GM21737 (cell line): ENCODE data around the gene CFAP70.
"Not testable (repeated sequence)": the region's sequence is repeated elsewhere in the genome, so short reads cannot be mapped to it uniquely, and the experiment has no call there.

Experiments
- ATAC-seq: cut with Tn5 transposase; IDR thresholded peaks from one replicate; pipeline ENCODE4 v1.9.1; 2021; ENCODE audit warnings: mild to moderate bottlenecking, moderate library complexity; ENCODE audit not compliant: unreplicated experiment

The CFAP70 gene

DNA sequence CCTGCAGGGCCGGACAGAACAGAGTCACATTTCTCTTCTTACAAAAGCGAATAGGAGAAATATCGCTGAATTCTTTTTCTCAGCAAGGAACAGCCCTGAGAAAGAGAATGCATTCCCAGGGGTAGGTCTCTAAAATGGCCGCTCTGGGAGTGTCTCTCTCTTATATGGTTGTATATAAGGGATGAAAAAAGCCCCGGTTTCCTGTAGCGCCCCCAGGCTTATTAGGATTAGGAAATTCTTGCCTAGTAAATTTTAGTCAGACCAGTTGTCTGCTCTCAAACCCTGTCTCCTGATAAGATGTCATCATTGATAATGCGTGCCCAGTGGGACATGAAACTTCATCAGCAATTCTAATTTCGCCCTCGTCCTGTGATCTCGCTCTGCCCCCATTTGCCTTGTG lies 100.1 kb downstream of the CFAP70 start:
- ATAC-seq: not testable (repeated sequence)

DNA sequence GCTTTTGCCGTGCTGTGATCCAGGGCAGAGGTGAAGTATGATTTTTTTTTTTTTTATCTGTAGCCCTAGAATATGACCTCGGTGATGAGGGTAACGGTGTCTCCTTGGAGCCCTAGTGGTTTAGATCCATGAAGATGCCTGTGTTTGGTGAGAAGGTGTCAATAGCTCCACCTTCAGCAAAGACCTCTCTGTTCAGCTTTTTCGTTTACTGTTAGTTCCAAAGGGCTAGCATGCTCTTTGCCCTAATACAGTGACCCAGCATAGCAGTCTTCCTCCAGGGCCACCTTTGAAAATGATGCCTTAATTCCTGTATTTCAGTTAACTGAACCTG lies 105.5 kb downstream of the CFAP70 start:
- peak; percentile 11 for ATAC-seq

DNA sequence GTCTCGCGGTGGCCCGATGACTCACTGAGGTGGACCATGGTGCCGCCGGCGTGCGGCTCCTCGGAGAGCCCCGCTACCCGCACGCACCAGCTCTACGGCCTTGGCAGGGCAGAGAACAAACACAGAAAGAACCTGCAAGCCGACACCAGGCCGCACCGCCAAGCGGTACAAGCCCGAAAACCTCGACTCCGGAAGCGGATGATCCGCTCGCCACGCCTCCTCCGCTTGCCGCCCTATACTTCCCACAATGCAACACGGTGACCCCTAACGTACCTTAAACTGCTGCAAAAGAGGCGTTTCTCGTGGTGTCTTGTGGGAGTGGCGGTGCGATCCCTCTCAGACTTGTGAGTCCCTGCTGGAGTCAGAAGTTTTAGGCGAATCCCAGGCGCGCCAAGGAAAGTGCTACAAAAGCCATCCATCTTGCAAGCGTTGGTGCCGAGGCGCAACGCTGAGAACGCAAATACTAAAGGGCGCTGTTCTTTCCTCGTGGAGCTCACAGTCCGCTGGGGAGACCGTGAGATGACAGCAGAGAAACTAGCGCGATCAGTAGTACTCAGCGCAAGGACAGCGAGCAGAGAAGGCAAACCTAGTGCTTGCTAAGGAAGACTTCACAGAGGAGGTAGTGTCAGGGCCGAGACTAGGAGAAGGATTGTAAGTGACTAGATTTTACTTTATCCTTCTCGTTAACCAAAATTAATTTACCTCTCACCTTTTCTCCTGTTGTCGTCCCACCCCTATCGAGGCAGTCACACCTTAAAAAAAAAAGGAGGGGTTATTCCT lies 106.0 kb downstream of the CFAP70 start, which contains the start of gene MRPS16:
TSS of gene MRPS16 (minus strand) at position 200 of the 780 bp plus-strand sequence. CDS start at position 38, 162 bp downstream.
- peak; percentile 72 for ATAC-seq

DNA sequence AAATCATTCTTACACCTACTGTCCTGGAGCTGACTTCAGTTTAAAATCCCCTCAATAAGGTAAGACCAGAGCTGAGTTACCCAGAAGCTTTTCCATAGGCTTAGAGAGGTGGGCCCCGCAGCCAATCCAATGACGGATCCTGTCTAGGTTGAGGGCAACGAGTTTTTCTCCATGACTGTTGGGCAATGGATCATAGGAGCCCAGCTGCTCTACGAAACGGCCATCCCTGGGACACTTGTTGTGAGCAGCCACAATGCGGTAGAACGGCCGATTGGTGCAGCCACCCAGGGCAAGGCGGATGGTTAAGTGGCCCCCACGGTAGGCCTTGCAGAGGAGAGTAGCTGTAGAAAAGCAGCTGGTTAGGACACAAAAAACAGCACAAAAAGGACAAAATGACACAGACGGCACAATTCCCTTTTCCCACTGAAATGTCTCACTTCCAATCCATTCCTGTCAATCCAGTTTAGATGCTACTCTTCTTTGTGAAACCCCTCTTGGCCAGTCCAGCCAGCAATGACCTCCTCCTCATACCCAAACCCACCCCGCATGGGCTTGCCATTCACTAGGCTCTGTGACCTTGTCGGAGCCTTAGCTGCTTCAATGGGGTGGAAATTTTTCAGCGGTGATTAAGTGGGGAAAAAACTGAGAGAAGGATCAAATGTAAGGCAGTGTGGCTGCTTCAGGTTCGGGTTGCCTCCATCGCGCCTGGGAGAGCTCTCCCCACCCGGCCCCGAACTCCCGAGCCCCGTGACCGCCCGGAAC lies 106.8 kb downstream of the CFAP70 start:
- ATAC-seq: peak; percentile 39

- no peak for ATAC-seq
Measured at GRCh38 chr10:73248259-73248724, 110.4 kb downstream of the CFAP70 start.

GRCh38 chr10:73247509-73248258 lies 111.0 kb downstream of the CFAP70 start:
- no peak for ATAC-seq

DNA sequence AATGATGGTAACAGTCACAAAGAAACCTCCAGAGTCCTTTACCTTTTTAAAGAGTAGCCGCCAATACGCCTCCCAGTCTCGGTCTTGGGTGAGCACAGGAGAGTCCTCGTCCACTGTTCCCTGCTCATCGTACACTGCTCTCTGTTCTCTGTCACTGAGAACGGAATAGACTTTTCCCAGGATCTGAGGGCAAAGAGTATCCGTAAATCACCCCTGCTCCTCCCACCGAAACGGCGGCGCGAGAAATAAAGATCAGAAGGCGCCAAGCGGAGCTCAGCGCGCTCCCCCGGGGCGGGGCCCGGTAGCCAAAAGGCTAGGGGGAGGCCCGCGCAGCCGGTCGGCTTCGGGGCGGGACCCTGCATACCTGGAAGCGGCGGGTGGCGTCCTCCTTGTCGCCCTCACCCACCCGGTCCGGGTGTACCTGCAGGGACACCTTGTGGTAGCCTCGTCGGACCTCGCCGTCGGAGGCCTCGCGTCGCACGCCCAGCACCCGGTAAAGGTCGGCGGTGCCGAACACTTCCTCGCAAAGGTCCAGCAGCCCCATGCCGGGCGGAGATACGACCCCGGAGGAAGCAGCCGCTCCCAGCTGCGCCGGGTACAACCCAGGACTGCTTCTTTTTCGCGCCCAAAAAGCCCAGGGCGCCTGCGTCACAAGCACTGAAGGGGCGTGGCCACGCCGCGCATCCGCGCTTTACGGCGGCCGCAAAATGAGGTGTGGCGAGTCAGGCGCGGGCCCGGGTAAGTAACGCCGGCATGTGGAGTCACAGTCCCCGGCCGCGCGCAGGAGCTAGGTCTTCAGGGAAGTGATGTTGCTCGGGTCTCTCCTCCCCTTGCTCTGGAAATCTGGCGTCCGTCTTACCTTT lies 111.8 kb downstream of the CFAP70 start, which contains the start of gene DNAJC9:
TSS of gene DNAJC9 (minus strand) at position 610 of the 863 bp plus-strand sequence. CDS start at position 544, 66 bp downstream.
- ATAC-seq: peak; percentile 70

DNA sequence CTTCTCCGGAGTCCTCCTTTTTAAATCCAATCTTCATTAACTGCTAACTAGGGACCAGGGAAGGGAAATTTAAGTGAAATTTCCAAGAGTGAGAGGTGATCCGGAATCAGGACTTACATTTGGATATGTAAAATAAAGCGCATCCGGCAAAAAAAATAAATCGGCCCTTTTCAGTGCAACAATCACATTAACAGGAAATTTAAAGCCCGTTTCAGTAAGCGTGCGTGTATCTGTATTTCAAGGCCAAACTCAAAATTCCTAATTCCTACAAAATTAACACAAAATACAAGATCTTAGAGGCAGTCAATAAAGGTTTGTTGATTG lies 112.4 kb downstream of the CFAP70 start:
- ATAC-seq: no peak

GRCh38 chr10:73244866-73245477 lies 113.7 kb downstream of the CFAP70 start:
- ATAC-seq: no peak

DNA sequence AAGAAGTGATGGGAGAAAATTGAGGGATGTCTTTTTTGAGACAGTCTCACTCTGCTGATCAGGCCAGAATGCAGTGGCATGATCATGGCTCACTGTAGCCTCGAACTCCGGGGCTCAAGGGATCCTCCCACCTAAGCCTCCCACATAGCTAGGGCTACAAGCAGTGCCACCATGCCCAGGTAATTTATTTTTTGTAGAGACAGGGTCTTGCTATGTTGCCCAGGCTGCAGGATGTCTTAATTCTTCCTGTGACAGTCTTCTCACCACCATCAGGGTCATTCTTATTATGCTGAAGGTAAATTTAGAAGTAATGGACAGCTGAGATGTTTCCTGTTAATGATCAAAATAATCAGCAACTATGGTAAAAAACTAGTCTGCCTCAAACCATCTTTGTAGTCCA lies 118.8 kb downstream of the CFAP70 start:
- ATAC-seq: no peak

DNA sequence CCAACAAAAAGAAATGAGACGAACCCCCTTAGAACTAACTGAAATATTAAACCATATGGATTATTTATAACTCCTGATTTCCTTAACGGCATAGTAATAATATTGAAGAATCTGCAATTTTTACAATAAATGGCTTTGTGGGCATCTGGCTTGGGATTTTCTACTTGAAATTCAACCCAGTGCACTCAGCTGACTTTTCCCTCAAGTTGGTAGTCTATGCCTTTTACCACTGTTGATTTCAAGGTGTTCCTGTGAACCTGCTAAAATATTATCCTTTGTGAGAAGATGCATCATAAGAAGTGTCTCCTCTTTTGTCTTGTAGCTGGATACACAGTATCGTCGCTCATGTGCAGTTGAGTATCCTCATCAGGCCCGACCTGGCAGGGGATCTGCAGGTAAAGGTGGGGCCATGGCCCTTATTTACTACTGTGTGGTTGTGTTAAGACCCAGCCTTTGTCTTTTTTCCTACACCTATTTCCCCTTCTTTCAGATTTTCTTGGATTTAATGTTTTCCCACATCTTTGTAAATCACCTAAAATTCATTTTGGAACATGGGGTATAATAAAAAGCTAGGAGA lies 119.6 kb downstream of the CFAP70 start:
- no peak for ATAC-seq

DNA sequence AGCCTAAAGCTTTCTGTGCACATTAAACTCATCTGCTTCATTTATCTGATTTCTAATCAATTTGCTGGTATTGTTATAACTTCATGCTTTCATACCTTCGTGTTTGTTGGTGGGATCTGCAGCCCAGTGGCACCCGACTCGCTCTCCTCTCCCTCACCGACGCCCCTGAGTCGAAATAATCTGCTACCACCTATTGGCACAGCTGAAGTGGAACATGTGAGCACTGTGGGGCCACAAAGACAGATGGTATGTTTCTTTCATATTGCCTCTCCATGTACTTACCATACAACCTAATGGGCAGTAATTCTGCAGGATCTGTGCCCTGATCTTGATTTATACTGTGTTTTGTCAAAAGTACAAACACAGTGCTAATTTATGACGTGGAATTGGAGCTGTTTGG lies 124.0 kb downstream of the CFAP70 start:
- no peak for ATAC-seq

- ATAC-seq: no peak
Measured at GRCh38 chr10:73233883-73234282, 124.8 kb downstream of the CFAP70 start.

DNA sequence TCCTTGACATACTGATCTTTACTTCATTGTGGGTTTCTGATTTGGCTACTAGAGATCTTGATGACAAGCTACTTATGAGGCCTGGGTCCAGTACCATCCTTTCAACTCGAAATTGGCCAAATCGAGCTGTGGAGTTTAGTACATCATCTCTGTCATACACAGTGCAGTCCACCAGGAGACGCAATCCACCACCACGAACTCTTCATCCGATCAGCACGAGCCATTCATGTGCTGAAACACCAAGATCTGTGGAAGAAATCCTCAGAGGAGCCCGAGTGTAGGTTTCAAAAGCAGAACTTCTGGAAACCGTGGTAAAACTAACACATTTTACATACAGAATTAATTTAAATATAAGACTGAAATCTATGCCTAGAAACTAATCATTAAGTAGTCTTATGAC lies 125.8 kb downstream of the CFAP70 start:
- ATAC-seq: no peak

- ATAC-seq: no peak
Measured at GRCh38 chr10:73229567-73229966, 129.1 kb downstream of the CFAP70 start.

- no peak for ATAC-seq
Measured at GRCh38 chr10:73228247-73228646, 130.4 kb downstream of the CFAP70 start.

- no peak for ATAC-seq
Measured at GRCh38 chr10:73226663-73227062, 132.0 kb downstream of the CFAP70 start.

GRCh38 chr10:73225518-73225917 lies 133.1 kb downstream of the CFAP70 start:
- ATAC-seq: no peak

- no peak for ATAC-seq
Measured at GRCh38 chr10:73220989-73221388, 137.7 kb downstream of the CFAP70 start.

GRCh38 chr10:73219384-73219783 lies 139.3 kb downstream of the CFAP70 start:
- no peak for ATAC-seq
